HG02981 (cell line): ENCODE measurements around the gene TCL1A.
A peak's percentile ranks its signal among the peaks of the same experiment; 100 is the strongest.

ENCODE experiments used
- ATAC-seq: cut with Tn5 transposase; IDR thresholded peaks from one replicate; pipeline ENCODE4 v1.9.1; 2021; ENCODE audit warnings: mild to moderate bottlenecking, moderate library complexity; ENCODE audit not compliant: unreplicated experiment

Gene TCL1A

DNA sequence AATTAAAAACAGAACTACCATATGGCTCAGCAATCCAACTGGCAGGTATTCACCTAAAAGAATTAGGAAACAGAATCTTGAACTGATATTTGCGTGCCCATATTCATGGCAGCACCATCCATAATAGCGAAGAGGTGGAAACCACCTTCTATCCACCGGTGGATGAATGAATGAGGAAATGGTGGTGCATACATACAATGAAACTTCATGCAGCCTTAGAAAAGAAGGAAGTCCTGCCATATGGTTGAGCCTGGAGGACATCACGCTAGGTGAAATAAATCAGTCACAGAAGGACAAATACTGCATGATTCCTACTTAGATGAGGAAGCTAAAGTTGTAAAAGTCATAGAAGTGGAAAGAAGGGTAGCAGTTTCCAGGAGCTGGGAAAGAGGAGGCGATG is 6.6 kb downstream of the TCL1A start:
- ATAC-seq: no peak

DNA sequence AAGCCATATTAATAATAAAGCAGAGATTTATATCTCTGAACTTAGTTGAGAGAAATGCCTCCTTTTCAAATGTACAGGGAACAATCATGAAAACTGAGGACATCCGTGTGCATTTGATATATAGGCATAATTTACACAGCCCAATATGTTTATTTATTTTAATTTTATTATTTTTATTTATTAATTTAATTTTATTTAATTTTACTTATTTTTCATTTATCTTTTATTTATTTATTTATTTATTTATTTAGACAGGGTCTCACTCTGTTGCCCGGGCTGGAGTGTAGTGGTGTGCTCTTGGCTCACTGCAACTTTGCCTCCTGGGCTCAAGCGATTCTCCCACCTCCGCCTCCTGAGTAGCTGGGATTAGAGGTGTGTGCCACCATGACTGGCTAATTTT is 8.4 kb downstream of the TCL1A start:
- no peak for ATAC-seq

DNA sequence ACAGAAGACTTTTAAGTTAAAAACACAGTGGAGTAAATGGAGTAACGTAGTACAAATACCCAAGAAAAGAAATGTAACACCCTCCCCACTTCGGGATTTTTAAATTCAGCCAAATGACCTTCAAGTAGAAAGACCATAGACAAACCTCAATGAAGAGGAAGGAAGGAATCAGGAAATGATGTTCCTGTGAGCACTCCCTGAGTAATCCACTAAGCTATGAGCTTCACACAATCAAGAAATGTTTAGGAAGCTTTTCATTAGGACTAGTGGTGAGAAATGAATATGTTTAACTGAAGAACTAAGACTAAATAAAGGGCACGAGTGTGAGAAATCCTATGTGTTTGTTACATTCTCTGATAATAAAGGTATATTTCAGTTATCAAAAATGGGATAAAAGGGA is 10.1 kb downstream of the TCL1A start:
- ATAC-seq: no peak

DNA sequence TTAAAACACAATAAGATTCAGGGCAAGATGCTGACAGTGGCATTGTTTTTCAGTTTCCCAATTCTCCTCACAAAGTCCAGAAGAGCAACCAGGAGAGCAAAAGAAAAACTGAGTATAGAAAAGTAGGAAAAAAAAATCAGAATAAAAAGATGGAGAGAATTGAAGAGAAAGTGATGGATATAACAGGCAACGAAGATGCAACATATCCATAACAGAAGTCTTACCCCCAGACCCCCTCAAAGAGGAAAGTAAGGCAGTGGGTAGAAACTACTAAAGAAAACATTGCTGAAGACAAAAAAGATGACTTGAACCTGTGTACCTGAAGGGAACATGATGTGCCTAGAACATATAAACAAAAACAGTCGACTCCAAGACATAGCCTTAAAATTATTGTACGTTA is 10.6 kb downstream of the TCL1A start:
- ATAC-seq: no peak

DNA sequence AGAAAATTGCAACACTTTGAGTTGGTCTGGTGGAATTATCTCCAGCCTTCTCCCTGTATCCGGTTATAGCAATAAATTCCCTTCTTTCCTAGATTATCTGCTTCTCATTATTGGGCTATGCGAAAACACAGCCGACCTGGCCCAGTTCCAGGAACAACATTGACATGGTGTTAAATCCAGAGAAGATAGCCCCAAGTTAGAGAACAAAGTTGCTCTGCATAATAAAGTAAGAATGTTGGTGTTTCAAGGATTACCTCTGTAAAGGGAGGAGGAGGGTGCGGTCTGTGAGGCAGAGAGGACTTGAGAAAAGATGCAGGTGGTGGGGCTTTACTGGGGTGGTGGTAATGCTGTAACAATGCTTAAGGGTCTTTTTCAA is 12.1 kb downstream of the TCL1A start:
- no peak for ATAC-seq

DNA sequence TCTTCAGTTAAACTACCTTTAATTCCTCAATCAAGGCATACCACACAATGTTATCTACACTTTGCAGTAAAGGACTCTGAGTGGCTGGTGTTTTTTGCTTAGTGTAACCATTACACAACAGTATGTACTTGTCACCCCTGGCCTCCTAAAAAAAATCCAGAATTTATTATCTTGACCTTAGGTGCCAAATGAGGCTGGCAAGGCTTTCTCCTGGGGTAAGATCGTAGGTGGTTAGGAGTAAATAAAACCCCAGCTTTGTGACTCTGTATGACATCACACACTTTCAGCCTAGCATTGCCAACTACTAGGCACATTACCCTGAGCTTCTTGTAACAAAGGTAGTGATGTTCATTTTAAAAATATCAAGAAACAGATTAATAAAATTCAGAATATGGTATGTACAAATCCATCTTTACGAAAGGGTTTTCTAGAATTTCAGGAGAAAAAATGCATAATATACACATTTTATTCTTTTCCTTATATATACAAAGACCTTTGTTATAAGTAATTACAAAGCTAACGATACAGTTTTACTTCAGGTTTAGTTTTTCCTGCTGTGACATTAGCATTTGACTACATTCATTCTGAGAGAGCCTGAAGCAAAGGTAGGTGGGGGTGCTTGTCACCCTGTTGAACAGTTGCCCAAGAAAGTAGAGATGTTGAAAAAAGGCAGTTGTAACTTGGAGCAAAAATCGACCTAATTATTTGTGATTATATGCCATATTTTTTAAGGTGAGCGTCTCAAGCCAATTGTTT is 13.5 kb downstream of the TCL1A start:
- no peak for ATAC-seq

DNA sequence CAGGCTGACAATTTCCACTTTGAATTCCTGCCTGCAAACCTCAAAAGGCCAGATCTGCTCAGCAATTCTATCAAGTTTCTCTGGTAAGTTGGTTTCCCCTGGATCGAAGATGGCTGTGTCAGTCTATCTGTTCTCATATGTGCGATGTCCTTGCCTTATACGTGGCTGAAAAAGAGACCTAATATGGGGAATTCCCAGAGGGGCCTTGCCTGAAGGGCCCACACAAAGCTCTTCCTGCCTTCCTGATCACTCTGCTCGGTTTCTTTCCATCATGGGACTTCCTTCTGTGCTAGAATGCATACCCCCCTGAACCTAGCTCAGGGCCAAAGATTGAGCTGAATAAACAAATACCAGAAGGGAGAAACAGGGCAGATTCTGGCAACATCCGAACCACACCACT is 14.5 kb downstream of the TCL1A start:
- peak; percentile 38 for ATAC-seq

DNA sequence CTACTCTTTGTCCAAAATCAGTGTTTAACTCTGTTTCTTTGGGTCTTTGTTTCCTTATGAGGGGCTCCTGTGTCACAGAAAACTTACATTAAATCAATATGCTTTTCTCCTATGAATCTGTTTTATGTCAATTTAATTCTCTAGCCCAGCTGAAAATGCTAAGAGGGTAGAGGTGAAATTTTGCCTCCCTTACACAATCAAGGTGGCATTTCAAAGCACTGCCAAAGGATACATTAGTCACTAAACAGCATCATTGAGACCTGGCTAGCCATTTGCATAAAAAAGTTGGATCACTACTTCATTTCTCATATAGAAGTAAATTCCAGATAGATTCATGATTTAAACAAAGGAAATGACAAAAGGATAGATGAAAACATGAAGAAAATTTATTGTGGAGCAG is 15.6 kb downstream of the TCL1A start:
- ATAC-seq: no peak

DNA sequence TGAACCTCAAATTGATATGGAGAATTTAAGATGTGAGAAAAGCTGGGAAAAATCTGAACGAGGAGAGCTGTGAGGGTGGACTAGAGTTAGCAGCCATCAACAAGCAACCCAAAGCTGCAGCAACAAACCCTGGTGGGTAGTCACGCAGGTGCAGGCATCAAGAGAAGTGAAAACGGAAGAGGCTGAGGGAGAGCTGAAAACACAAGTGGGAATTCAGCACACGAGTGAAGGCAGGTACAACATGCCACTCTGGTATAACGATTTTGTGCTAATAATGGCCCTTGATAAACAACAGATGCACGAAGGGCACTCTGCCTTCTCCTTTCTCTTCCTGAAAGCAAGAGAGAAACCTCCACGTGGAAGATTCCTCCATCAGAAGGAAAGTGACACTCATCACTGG is 16.2 kb downstream of the TCL1A start:
- peak; percentile 55 for ATAC-seq

DNA sequence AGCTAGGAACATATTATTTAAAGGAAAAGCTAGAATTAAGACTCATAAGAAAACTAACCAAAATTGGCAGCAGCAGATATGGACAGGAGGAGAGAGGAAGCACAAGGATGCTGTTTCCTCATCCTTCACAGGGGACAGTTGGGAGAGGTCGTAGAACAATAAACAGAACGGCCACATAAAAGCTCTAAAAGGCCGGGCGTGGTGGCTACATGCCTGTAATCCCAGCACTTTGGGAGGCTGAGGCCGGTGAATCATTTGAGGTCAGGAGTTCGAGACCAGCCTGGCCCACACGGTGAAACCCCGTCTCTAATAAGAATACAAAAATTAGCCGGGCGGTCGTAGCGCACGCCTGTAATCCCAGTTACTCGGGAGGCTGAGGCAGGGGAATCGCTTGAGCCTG is 17.2 kb downstream of the TCL1A start:
- no peak for ATAC-seq

DNA sequence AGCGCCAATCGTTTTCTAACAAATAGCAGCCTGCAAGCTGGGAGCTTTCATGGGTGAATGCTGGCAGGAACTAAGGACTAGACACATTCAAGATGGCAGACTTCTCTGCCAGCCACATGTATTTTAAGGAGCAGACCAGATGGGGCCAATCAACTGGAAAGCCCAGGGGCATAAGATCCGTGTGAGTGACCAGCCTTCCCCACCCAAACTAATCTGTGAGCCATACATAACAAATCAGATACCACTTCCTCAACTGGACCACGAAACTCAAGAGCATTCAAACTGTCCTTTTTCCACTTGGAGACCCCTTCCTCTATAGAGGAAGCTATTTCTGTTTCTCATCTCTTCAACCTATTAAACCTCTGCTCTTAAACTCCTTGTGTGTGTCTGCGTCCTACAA is 18.0 kb downstream of the TCL1A start:
- ATAC-seq: no peak

DNA sequence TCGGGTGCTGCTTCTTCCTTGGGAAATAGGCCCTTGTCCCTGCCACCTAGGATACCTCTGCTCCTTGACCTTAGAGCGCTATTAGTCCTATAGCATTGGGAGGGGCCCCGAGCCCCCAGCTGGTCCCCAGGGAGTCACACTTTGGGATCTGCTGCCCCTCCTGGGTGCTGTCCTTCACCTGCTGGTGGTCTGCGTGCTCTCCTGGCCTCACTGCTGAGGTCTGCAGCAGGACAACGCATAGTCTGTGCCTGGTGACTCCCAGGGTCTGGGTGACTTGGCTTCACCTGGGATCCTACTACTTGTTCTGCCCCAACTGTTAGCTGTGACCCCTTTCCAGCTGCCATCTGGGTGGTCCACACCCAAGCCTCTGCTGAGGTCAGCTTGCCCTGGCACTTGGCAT is 18.9 kb downstream of the TCL1A start:
- ATAC-seq: no peak

DNA sequence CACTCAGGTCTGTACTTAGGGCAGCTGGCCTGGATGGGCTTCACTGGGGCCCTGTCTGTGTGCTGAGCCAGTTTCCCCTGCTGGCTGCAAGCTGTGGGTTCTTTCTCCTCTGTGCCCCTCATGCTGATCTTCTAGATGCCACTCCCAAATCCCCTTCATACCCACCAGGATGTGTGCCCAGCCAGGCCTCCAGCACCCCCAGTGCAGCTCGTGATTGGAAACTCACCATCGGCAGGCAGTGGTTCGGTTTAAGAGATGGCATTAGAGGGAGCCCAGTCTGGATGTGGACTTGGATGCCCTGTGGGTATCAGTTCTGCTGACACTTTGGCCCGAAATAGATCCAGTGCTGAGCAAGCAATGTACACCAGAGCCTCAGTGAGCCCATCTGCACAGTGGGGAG is 21.8 kb downstream of the TCL1A start:
- ATAC-seq: no peak

DNA sequence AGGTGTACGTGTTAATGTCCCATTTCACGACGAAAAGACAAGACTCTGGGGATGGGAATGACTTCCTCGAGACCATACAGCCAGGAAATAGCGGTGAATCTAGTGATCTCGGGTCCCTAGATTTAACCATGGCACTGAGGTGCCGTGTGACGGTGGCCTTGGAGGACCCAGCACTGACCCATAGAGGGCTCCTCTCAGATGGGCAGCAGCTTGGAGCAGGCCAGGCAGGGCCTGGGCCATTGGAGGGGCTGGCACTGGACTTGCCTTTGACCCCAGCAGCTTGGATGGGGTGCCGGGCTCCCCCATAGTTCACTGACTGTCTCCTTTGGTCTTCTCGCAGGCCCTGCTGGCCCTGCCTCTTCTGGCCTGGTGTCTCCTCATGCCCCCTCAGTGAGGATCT is 22.3 kb downstream of the TCL1A start:
- ATAC-seq: no peak

DNA sequence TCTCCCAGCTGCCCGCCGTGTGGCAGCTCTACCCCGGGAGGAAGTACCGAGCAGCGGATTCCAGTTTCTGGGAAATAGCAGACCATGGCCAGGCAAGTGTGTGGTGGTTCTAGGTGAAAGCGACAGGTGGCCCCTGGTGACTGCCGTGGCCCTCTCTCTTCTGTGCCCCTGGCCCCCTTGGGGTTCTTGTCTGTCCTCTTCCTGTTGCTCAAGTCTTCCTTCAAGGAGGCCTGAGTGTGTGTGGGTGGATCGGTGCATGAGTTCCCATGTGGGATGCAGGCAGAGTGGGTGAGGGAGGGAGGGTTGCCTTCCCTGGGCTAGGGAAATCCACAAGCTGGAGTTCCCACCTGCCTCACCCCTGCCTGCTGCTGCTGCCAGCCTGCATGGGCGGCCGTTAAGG is 23.1 kb downstream of the TCL1A start:
- no peak for ATAC-seq

DNA sequence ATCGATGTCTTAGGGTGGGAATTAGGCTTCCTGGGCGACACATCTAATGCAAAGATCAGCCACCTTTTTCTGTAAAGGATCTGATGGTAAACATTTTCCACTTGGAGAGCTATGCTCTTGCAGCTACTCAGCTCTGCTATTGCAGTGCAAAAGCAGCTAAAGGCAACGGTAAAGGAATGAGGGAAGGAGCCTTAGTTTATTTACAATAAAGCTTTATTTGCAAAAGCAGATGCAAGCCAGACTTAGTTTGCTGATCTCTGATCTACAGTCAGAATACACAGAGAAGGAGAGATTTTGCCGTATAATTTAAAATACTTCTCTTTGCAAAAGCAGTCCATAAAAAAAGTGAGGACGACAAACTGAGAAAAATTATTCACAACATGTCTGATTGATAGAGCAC is 24.5 kb downstream of the TCL1A start:
- no peak for ATAC-seq

DNA sequence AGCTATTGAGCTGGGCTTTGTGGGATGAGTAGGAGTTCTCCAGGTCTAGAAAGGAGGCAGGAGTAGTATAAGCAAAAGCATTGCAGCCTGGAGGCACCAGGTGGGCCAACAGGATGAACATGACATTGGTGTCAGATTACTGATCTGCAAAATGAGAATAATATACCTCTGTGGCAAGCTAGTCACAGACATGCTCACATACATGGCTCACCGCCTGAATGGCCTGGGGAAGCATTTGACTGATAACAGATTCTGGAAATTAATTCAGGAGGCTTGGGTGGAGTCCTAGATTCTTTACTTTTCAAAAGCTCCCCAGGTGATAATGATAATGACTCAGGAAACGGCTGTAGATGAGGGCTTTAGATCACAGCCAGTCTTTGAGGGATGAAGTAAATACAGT is 27.0 kb downstream of the TCL1A start:
- no peak for ATAC-seq

DNA sequence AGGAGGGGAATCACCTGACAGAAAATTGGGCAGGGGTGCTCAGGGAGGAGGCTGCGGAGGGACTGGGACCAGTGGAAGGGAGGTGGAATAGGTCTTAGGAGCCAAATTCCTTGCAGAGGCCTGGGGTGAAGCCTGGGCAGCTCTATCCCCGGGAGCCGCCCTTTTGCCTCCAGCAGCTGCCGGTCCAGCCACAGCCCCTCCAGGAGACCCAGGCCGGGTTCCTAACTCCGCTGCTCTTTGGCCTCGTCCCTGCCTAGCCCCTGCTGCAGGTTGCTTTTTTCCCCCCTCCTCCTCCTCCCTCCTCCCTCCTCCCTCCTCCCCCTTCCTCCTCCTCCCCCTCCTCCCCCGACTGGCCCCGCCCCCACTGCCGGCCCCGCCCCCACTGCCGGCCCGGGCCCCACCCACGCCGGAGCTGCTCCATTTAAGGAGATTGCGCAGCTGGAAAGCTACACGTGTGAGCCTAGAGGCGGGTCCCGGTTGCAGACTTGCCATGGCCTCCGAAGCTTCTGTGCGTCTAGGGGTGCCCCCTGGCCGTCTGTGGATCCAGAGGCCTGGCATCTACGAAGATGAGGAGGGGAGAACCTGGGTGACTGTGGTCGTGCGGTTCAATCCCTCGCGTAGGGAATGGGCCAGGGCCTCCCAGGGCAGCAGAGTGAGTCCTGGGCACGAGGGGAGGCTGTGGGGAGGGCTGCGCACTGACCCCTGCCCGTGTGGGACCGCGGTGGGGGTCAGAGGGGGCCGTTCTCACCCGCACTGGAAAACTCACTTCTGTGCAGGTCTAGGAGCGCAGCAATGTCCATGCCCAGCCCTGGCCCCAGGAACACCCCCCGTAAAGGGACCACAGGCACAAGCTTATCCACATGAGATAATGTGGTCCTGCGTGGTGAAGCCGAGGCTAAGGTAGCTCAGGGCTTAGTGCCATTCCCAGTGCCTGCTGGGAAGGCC is 27.7 kb downstream of the TCL1A start, which contains the start of gene TCL1B:
Gene TCL1B (plus strand): TSS at position 449 of the 945 bp plus-strand sequence. CDS start 42 bp downstream, at position 491.
- ATAC-seq: no peak

DNA sequence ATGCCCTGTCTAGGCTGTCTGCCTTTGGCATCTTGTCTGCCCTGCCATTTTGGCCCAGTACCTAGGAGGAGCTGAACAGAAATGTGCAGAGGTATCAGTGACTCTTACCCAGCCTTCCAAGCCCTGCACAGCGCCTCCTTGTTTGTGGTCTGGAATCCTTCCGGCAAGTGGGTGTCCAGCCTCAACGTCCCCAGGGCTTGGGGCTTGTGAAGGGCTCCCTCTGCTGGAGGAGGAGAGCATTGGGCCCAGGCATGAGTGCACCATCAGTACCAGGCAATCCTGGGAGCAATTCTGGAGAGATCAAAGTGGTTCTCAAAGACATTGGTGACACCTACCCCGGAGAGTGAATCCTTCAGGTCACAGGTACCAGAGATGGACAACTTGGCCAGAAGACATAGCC is 30.1 kb downstream of the TCL1A start:
- no peak for ATAC-seq

DNA sequence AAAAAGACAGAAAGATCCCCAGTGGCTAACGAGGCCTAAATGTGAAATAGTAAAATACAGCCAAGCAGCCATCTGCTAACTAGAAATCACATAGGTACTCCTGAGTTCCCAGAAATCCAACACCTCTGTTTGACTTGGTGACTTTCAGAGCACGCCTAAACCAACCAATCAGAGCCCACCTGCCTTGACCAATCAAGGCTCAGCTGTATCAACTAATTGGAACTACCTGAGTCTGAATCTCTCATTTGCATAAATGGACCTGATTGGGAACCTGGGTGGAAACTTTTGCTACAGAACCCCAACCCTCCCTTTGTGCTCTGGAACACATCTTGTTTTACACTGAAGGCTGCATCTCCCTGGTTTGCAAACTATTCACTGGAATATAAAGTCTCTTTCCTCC is 32.8 kb downstream of the TCL1A start:
- no peak for ATAC-seq

DNA sequence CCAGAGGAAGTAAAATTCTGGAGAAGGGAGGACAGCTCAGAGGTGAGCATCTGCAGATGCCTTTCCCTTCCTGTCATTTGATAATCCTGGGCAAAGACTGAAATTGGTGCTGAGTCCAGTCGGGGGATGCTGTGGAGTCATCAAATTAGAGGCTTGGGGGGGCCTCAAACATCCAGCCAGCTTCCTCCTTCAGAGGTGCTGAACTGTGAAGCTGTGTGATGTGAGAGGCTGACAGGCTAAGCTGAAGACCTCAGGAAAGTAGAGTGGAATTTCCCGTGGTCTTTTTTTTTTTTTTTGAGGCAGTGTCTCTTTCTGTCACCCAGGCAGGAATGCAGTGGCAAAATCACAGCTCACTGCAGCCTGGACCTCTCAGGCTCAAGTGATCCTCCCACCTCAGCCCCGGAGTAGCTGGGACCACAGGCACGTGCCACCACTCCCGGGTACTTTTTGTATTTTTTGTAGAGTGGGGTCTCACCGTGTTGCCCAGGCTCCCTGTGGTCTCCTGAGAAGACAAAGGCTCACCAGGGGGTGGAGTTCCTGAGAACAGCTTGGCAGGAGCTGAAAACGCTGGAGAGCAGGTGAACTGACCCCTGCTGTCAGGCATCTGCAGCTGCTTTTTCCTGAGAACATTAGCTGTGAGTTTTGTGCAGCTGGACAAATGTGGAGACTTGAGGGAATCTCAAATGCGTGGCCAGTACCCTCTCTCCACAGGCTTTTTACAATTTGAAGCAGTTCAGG is 33.8 kb downstream of the TCL1A start:
- ATAC-seq: no peak
